B cell (primary cell): Measurements from ENCODE around the gene DMRT1.

Experiments used
- EZH2 ChIP-seq: IDR thresholded peaks from 2 replicates; pipeline ENCODE4 v1.6.1; 2012; ENCODE audit warnings: borderline replicate concordance, low read depth, mild to moderate bottlenecking, moderate library complexity, low read length; ENCODE audit not compliant: insufficient read depth, poor library complexity, severe bottlenecking
- TF ChIP-seq, protein P1 (sequence below): fragments of 200-600 bp; IDR thresholded peaks from one replicate; pipeline ENCODE4 v1.8.0; 2022; ENCODE audit warnings: antibody characterized with exemption, mild to moderate bottlenecking

DNA sequence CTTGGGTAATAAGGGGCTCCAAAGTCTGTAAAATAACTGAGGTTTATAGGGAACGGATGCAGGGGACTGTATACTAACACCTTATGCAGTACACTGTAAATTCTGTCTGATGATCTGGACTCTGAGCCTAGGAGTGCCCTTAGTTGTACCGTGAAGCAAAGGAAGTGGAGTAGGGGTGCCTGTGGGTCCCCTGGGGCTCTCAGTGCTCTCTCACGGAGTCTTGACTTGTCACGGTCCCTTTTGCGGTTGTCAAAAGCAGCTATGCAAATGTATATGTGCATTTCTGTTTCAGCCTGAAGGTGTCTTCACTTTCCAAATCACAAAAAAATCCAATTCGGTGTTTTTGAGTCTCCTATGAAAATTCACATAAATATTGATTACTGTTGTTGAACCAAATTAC is 17.8 kb downstream of the DMRT1 start:
- TF ChIP-seq, protein P1, sequence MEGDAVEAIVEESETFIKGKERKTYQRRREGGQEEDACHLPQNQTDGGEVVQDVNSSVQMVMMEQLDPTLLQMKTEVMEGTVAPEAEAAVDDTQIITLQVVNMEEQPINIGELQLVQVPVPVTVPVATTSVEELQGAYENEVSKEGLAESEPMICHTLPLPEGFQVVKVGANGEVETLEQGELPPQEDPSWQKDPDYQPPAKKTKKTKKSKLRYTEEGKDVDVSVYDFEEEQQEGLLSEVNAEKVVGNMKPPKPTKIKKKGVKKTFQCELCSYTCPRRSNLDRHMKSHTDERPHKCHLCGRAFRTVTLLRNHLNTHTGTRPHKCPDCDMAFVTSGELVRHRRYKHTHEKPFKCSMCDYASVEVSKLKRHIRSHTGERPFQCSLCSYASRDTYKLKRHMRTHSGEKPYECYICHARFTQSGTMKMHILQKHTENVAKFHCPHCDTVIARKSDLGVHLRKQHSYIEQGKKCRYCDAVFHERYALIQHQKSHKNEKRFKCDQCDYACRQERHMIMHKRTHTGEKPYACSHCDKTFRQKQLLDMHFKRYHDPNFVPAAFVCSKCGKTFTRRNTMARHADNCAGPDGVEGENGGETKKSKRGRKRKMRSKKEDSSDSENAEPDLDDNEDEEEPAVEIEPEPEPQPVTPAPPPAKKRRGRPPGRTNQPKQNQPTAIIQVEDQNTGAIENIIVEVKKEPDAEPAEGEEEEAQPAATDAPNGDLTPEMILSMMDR = no peak
- no peak for TF ChIP-seq EZH2
